HepG2 (cell line): ENCODE data around the gene RPA1. TPM values are rescaled to one million over a fixed set of nuclear protein-coding genes. Genes with fewer than 3 reads are reported as not detected.

Source experiments
- ATAC-seq: fragments of 200-7000 bp; cut with Tn5 transposase; 3 replicates; pipeline ENCODE4 v1.9.1; 2020; ENCODE audit warnings: mild to moderate bottlenecking, moderate library complexity
- BruUV-seq: library from RNA; stranded (reverse); fragments of 400-500 nt; replicated peaks from 2 replicates; lab custom pipeline; 2021; lab: Mats Ljungman, UMichigan
- CTCF ChIA-PET: fragments of 300-600 bp; formaldehyde crosslinking; extraction: SDS; loops from one replicate; lab custom pipeline; 2021; ENCODE audit warnings: low total read pairs, inconsistent platforms, low intra/inter-chr PET ratio; lab: Yijun Ruan, JAX
- POLR2A ChIA-PET: fragments of 350-600 bp; sonication (Branson Sonifier 250); formaldehyde crosslinking; loops from one replicate; lab custom pipeline; 2020; ENCODE audit warnings: antibody characterized with exemption, inconsistent platforms; lab: Yijun Ruan, JAX
- DNase-seq: peaks from one replicate; pipeline ENCODE4 v3.0.0-alpha.2; 2015; ENCODE audit warnings: low spot score
- FAIRE-seq: peaks from 3 replicates; lab custom pipeline; 2011; peaks lifted over from hg19 to GRCh38; lab: Jason Lieb, UNC
- H2AFZ ChIP-seq: one replicate; pipeline ENCODE4 v1.6.1; 2011; ENCODE audit warnings: low read length, inconsistent platforms
- H3K27ac ChIP-seq: fragments of 300-600 bp; 3 replicates; pipeline ENCODE4 v1.8.0; 2011; ENCODE audit warnings: mixed run types, mild to moderate bottlenecking, mixed read lengths, low read length, inconsistent platforms; ENCODE audit not compliant: insufficient read depth; ENCODE audit errors: extremely low read length
- H3K27me3 ChIP-seq, 2 experiments: fragments of 200-600 bp in 1 of 2; 2 replicates in 1 of 2; 3 replicates in 1 of 2; pipeline versions ENCODE4 v1.6.0 to v1.8.0; 2011; ENCODE audit warnings: low read length in 2 of 2, mild to moderate bottlenecking in 2 of 2, moderate library complexity in 2 of 2, inconsistent platforms in 1 of 2; ENCODE audit not compliant: insufficient read depth in 2 of 2, control insufficient read depth in 1 of 2
- H3K36me3 ChIP-seq, 2 experiments: fragments of 200-600 bp in 1 of 2; replicated peaks in 1 of 2; 2 replicates in 1 of 2; 3 replicates in 1 of 2; pipeline versions ENCODE4 v1.5.1 to v1.8.0; 2011; ENCODE audit warnings: low read length in 2 of 2, inconsistent platforms in 1 of 2; ENCODE audit not compliant: insufficient read depth in 2 of 2, control insufficient read depth in 1 of 2
- H3K4me1 ChIP-seq: 2 replicates; pipeline ENCODE4 v1.5.1; 2012; ENCODE audit warnings: low read length, inconsistent platforms; ENCODE audit not compliant: insufficient read depth
- H3K4me2 ChIP-seq: 2 replicates; pipeline ENCODE4 v1.6.0; 2011; ENCODE audit warnings: low read depth, low read length, inconsistent platforms
- H3K4me3 ChIP-seq, 3 experiments: fragments of 200-600 bp in 1 of 3; sonication (generic), shearing (Covaris generic) in 1 of 3; replicated peaks in 1 of 3; 2 replicates each; pipeline ENCODE4 v1.5.1; 2011 to 2016; ENCODE audit warnings: low read length in 3 of 3, inconsistent platforms in 2 of 3, low read depth in 2 of 3, mild to moderate bottlenecking in 2 of 3, control low read depth in 1 of 3, mixed read lengths in 1 of 3; ENCODE audit not compliant: insufficient read depth in 1 of 3
- H3K79me2 ChIP-seq: one replicate; pipeline ENCODE4 v1.6.1; 2011; ENCODE audit warnings: low read length, inconsistent platforms; ENCODE audit not compliant: insufficient read depth
- H3K9ac ChIP-seq: 2 replicates; pipeline ENCODE4 v1.6.0; 2011; ENCODE audit warnings: mild to moderate bottlenecking, low read depth, low read length, inconsistent platforms; ENCODE audit not compliant: insufficient read depth
- H3K9me3 ChIP-seq: 2 replicates; pipeline ENCODE4 v1.5.1; 2012; ENCODE audit warnings: mild to moderate bottlenecking, low read length
- H4K20me1 ChIP-seq: 2 replicates; pipeline ENCODE4 v1.6.0; 2011; ENCODE audit warnings: inconsistent platforms, mild to moderate bottlenecking, low read length, moderate library complexity; ENCODE audit not compliant: insufficient read depth
- ARNTL ChIP-seq: sonication (generic); formaldehyde crosslinking; IDR thresholded peaks from 2 replicates; pipeline ENCODE4 v1.4.0; 2020; ENCODE audit warnings: mild to moderate bottlenecking, missing genetic modification reagents
- ATF7 ChIP-seq, 2 experiments: fragments of 450-650 bp in 1 of 2; sonication (generic) in 1 of 2; formaldehyde crosslinking in 1 of 2; IDR thresholded peaks; 2 replicates each; pipeline versions ENCODE4 v1.4.0 to v1.6.1; 2016 to 2020; ENCODE audit warnings: antibody characterized with exemption in 1 of 2, mild to moderate bottlenecking in 1 of 2, missing genetic modification reagents in 1 of 2
- CEBPB ChIP-seq: IDR thresholded peaks from 2 replicates; pipeline ENCODE4 v1.6.1; 2011; ENCODE audit warnings: low read depth, low read length, improper control_type of control experiment, borderline replicate concordance
- HNF4G ChIP-seq, 2 experiments: sonication (generic) in 1 of 2; formaldehyde crosslinking in 1 of 2; IDR thresholded peaks; 2 replicates each; pipeline versions ENCODE4 v1.4.0 to v1.6.1; 2011 to 2020; ENCODE audit warnings: borderline replicate concordance in 2 of 2, low read depth in 2 of 2, mild to moderate bottlenecking in 2 of 2, low read length in 1 of 2, missing genetic modification reagents in 1 of 2, moderate library complexity in 1 of 2
- LBX2 ChIP-seq: sonication (generic); formaldehyde crosslinking; IDR thresholded peaks from 2 replicates; pipeline ENCODE4 v1.5.0; 2020; ENCODE audit warnings: missing genetic modification reagents, mild to moderate bottlenecking, borderline replicate concordance
- MZF1 ChIP-seq: sonication (generic); formaldehyde crosslinking; IDR thresholded peaks from 2 replicates; pipeline ENCODE4 v1.8.1; 2023; ENCODE audit warnings: mild to moderate bottlenecking, missing genetic modification reagents, borderline replicate concordance
- NFKB2 ChIP-seq: sonication (generic); formaldehyde crosslinking; IDR thresholded peaks from 2 replicates; pipeline ENCODE4 v1.4.0; 2020; ENCODE audit warnings: missing genetic modification reagents, borderline replicate concordance
- PHF8 ChIP-seq: sonication (generic); formaldehyde crosslinking; IDR thresholded peaks from 2 replicates; pipeline ENCODE4 v1.5.0; 2020; ENCODE audit warnings: missing genetic modification reagents
- POLR2AphosphoS5 ChIP-seq: IDR thresholded peaks from 2 replicates; pipeline ENCODE4 v1.6.1; 2012; ENCODE audit warnings: low read depth, low read length
- RAD21 ChIP-seq: fragments of 450-650 bp; formaldehyde crosslinking; IDR thresholded peaks from 2 replicates; pipeline ENCODE4 v1.5.0; 2020; ENCODE audit warnings: mild to moderate bottlenecking
- SIN3B ChIP-seq: fragments of 150-350 bp; IDR thresholded peaks from 2 replicates; pipeline ENCODE4 v1.6.1; 2014; ENCODE audit warnings: low read length
- TBX2 ChIP-seq: sonication (generic); formaldehyde crosslinking; IDR thresholded peaks from 2 replicates; pipeline ENCODE4 v1.5.0; 2020; ENCODE audit warnings: missing genetic modification reagents, mild to moderate bottlenecking, borderline replicate concordance
- THYN1 ChIP-seq: sonication (generic); formaldehyde crosslinking; IDR thresholded peaks from 2 replicates; pipeline ENCODE4 v1.8.1; 2023; ENCODE audit warnings: low read depth, mild to moderate bottlenecking, moderate library complexity, missing genetic modification reagents, borderline replicate concordance
- YEATS4 ChIP-seq: sonication (generic); formaldehyde crosslinking; IDR thresholded peaks from 2 replicates; pipeline ENCODE4 v1.4.0; 2020; ENCODE audit warnings: missing genetic modification reagents, borderline replicate concordance
- ZNF143 ChIP-seq: sonication (generic); formaldehyde crosslinking; IDR thresholded peaks from 2 replicates; pipeline ENCODE4 v1.4.0; 2020; ENCODE audit warnings: missing genetic modification reagents
- ZNF24 ChIP-seq: fragments of 450-650 bp; IDR thresholded peaks from 2 replicates; pipeline ENCODE4 v1.6.1; 2017; ENCODE audit warnings: antibody characterized with exemption, mild to moderate bottlenecking
- ZNF460 ChIP-seq: sonication (generic); formaldehyde crosslinking; IDR thresholded peaks from 2 replicates; pipeline ENCODE4 v1.5.1; 2020; ENCODE audit warnings: missing genetic modification reagents, mild to moderate bottlenecking, borderline replicate concordance
- ZNF552 ChIP-seq: sonication (generic); formaldehyde crosslinking; IDR thresholded peaks from 2 replicates; pipeline ENCODE4 v1.9.0; 2022; ENCODE audit warnings: missing genetic modification reagents, mild to moderate bottlenecking, borderline replicate concordance
- ZNF577 ChIP-seq: sonication (generic); formaldehyde crosslinking; IDR thresholded peaks from 2 replicates; pipeline ENCODE4 v1.4.0; 2020; ENCODE audit warnings: mild to moderate bottlenecking, low read depth, missing genetic modification reagents, borderline replicate concordance
- ZNF777 ChIP-seq: sonication (generic); formaldehyde crosslinking; IDR thresholded peaks from 2 replicates; pipeline ENCODE4 v1.4.0; 2020; ENCODE audit warnings: missing genetic modification reagents
- WGBS: methylation state at CpG from one replicate; pipeline ENCODE4 v1.1.6; 2017; ENCODE audit warnings: low lambda C conversion rate; 5-methylcytosine and 5-hydroxymethylcytosine counted together
- in situ Hi-C: cut with HindIII; loops from 2 replicates; pipeline ENCODE4 v1.10.0; 2017; ENCODE audit warnings: low pct_unique_long_range_greater_than_20kb; ENCODE audit not compliant: extremely low pct_ligation_motif_present
- intact Hi-C: fragments of 100-400 bp; cut with micrococcal nuclease; formaldehyde crosslinking; loops from one replicate; pipeline ENCODE4 v1.10.0; 2022; ENCODE audit not compliant: unreplicated experiment
- polyA plus RNA-seq, 8 experiments: library from polyadenylated mRNA; depleted of rRNA in 3 of 8; stranded (reverse) in 7 of 8; unstranded in 1 of 8; fragments of >200 nt; fragmentation: Illumina TruSeq in 4 of 8; extraction: Trizol in 4 of 8; gene quantifications; 2 replicates each; pipeline versions ENCODE4 v1.2.1 to v1.2.3, GENCODE V29; 2011 to 2016; ENCODE audit warnings: low read depth in 4 of 8, missing spikeins in 1 of 8, mixed read lengths in 1 of 8; ENCODE audit not compliant: insufficient read depth in 1 of 8
- total RNA-seq, 5 experiments: library from RNA; depleted of rRNA; stranded (reverse); fragments of >200 nt; fragmentation: Illumina TruSeq; extraction: Trizol; gene quantifications; 2 replicates each; pipeline ENCODE4 v1.2.3, GENCODE V29; 2016; ENCODE audit warnings: low read depth in 1 of 5

Gene RPA1
- total and polyA plus RNA-seq, 2 of the 13 experiments (the other 11 are each of a cell fraction or from before 2014, with no cell fraction given) = 13.9 to 37.6 TPM

DNA sequence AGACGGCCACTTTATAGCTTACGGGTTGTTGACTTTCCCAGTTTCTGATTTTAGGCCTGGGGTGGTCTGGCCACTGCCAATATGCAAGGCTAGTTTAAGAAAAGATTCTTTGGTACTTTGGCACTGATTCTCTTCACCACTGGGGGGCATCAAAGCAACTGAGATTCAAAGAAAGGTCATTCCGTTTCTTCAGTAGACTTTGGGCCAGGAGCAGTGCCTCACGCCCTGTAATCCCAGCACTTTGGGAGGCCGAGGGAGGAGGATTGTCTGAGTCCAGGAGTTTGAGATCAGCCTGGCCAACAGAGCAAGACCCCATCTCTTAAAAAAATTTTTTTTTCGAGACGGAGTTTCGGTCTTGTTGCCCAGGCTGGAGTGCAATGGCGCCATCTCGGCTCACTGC lies 53.0 kb downstream of the RPA1 start (continued):
- no peak for TF ChIP-seq SIN3B
- TF ChIP-seq RAD21 (CRISPR knock-in tag) = peak; percentile 59; the same call in 1 of the 2 replicates
- TF ChIP-seq CEBPB = no peak
- TF ChIP-seq THYN1 (CRISPR knock-in tag) = no peak

GRCh38 chr17:1883536-1883935 lies 53.7 kb downstream of the RPA1 start:
- no peak for ATAC-seq
- in situ Hi-C loops = no loop called here

DNA sequence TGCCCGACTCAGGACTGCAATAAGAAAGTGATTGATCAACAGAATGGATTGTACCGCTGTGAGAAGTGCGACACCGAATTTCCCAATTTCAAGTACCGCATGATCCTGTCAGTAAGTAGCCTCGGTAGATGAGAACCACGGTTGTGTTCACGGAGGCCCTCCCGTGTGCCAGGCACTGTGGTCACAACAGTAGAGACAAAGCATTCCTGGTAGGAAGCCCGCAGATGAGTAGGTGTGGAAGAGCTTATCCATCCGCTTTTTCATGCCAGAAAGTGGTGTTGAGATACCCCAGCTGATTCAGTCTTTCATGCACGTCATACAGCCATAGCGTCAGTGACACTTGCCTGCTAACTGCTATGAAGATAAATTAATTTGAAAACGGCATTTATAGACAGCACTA lies 58.9 kb downstream of the RPA1 start:
- no peaks in the 10 kb centered on the region for H3K27me3 ChIP-seq
- ChIA-PET POLR2A (no interaction called here), CTCF (no interaction called here)
- no peaks in the 10 kb centered on the region for H3K4me1 ChIP-seq
- ATAC-seq (no peak), FAIRE-seq (no peak), DNase-seq (no peak)
- H3K4me3 ChIP-seq = no peak overlapping the region
- H3K4me2 ChIP-seq = no peak overlapping the region
- intact Hi-C loops (loop anchor here (10.0 kb wide), 1 partner anchor 136 kb away; the partner anchor contains the start of gene RTN4RL1), in situ Hi-C loops (no loop called here)
- H3K27ac ChIP-seq = no peak overlapping the region
- peaks cover 23 to 68% of the 10 kb centered on the region in 2 experiments; a peak in 4 of 5 replicates for H3K36me3 ChIP-seq
- H3K9me3 ChIP-seq = no peaks in the 10 kb centered on the region
- no peaks in the 10 kb centered on the region for H3K79me2 ChIP-seq
- H4K20me1 ChIP-seq = no peaks in the 10 kb centered on the region
- no peak overlapping the region for H2AFZ ChIP-seq
- BruUV-seq = no TSS peak
- WGBS = 94% methylated on average over 14 of the region's 14 CpGs
- H3K9ac ChIP-seq = no peak overlapping the region
- TF ChIP-seq ZNF552 (CRISPR knock-in tag) (no peak), ZNF24 (no peak), ZNF577 (CRISPR knock-in tag) (no peak), PHF8 (CRISPR knock-in tag) (no peak), TBX2 (CRISPR knock-in tag) (no peak), POLR2AphosphoS5 (no peak), MZF1 (CRISPR knock-in tag) (no peak), LBX2 (CRISPR knock-in tag) (no peak), ZNF460 (CRISPR knock-in tag) (no peak), ZNF777 (CRISPR knock-in tag) (no peak), YEATS4 (no peak), NFKB2 (no peak), ARNTL (CRISPR knock-in tag) (no peak), ZNF143 (CRISPR knock-in tag) (no peak)

More at GRCh38 chr17:1883536-1883935, 53.7 kb downstream of the RPA1 start:
- ChIA-PET CTCF (interaction anchor here (1.2 to 1.7 kb wide), 2 partner anchors 147 to 148 kb away, joined by 4 read pairs; partner anchors contain the start of gene DPH1), POLR2A (no interaction called here)
- DNase-seq (no peak), FAIRE-seq (no peak)
- Histone ChIP-seq H3K9me3 (no peaks in the 10 kb centered on the region), H3K79me2 (no peaks in the 10 kb centered on the region), H4K20me1 (peaks cover 3% of the 10 kb centered on the region; the same call in 1 of the 2 replicates), H3K4me3 (no peak overlapping the region), H3K27ac (no peak overlapping the region), H2AFZ (no peak overlapping the region), H3K4me1 (no peaks in the 10 kb centered on the region), H3K4me2 (no peak overlapping the region), H3K27me3 (no peaks in the 10 kb centered on the region), H3K9ac (no peak overlapping the region), H3K36me3 (peaks cover 33 to 79% of the 10 kb centered on the region in 2 experiments)
- intact Hi-C loops = loop anchor here (10.0 kb wide), 1 partner anchor 141 kb away; the partner anchor contains the start of gene RTN4RL1
- no peak for TF ChIP-seq HNF4G (IDR thresholded peaks at IDR 0.05; ENCODE audit: borderline replicate concordance, low read depth, low read length)
- no peak for TF ChIP-seq HNF4G (CRISPR knock-in tag; IDR thresholded peaks at IDR 0.05; ENCODE audit: borderline replicate concordance, low read depth)
- 0 out of 2 replicates have a peak, but pooled peaks have one; percentile 16 for TF ChIP-seq ATF7 (IDR thresholded peaks at IDR 0.05)
- no peak for TF ChIP-seq ATF7 (CRISPR knock-in tag; IDR thresholded peaks at IDR 0.05)
- 98% methylated on average over 16 of the region's 16 CpGs for WGBS
- no TSS peak for BruUV-seq
